Omental fat pad (tissue), 4 donors: Measurements from ENCODE around the gene SENP6. TPM values are rescaled to one million over a fixed set of nuclear protein-coding genes. Genes with fewer than 3 reads are reported as not detected.

Source experiments
- ATAC-seq: fragments of 150-250 bp; one replicate; pipeline ENCODE4 v1.9.1; 2016; ENCODE audit warnings: mild to moderate bottlenecking, moderate library complexity; ENCODE audit not compliant: low FRiP score
- DNase-seq: peaks from one replicate; pipeline ENCODE4 v3.0.0-alpha.2; 2019; ENCODE audit warnings: low spot score
- small RNA-seq: library from RNA; depleted of rRNA; stranded (forward); fragments of <200 nt; gene quantifications from one replicate; pipeline ENCODE3, GENCODE V24; 2016
- total RNA-seq, 4 donors: library from RNA; depleted of rRNA; stranded (reverse); fragments of >200 nt; gene quantifications; one replicate each; pipeline ENCODE4 v1.1.0, GENCODE V29; 2016
- TF ChIP-seq, protein P1 (sequence below), 3 donors: fragments of 450-650 bp; IDR thresholded peaks; one replicate each; pipeline ENCODE4 v1.5.1; 2016 to 2017; ENCODE audit warnings: antibody characterized with exemption in 3 of 3, mild to moderate bottlenecking in 3 of 3, moderate library complexity in 2 of 3

SENP6 gene
- total RNA-seq, 4 donors from 2014 or later, result 88.2 to 134 (median 110) TPM

GRCh38 chr6:75760320-75760719 is 158.6 kb downstream of the SENP6 start:
- TF ChIP-seq, protein P1, sequence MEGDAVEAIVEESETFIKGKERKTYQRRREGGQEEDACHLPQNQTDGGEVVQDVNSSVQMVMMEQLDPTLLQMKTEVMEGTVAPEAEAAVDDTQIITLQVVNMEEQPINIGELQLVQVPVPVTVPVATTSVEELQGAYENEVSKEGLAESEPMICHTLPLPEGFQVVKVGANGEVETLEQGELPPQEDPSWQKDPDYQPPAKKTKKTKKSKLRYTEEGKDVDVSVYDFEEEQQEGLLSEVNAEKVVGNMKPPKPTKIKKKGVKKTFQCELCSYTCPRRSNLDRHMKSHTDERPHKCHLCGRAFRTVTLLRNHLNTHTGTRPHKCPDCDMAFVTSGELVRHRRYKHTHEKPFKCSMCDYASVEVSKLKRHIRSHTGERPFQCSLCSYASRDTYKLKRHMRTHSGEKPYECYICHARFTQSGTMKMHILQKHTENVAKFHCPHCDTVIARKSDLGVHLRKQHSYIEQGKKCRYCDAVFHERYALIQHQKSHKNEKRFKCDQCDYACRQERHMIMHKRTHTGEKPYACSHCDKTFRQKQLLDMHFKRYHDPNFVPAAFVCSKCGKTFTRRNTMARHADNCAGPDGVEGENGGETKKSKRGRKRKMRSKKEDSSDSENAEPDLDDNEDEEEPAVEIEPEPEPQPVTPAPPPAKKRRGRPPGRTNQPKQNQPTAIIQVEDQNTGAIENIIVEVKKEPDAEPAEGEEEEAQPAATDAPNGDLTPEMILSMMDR (IDR thresholded peaks at IDR 0.05), result no peak
- no peak for ATAC-seq
- no peak for DNase-seq

DNA sequence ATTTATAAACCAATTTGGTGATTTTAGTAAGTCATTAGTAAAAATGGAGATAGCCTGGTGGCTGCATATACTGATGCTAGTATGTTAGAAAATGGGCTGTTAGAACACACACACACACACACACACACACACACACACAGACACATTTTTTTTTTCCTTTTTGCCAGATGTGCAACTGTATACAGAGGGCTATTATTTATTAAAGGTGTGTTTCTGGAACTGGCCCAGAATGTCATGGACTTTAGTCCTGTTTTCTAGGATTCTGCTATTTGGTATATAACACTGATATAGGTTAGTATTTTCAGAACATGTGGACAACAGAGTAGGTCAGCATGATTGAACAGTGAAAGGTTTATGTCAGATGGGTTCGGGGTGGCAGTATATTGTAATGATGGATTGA is 159.8 kb downstream of the SENP6 start:
- ATAC-seq, result no peak
- no peak for DNase-seq
- TF ChIP-seq, protein P1 (IDR thresholded peaks at IDR 0.05), result no peak

DNA sequence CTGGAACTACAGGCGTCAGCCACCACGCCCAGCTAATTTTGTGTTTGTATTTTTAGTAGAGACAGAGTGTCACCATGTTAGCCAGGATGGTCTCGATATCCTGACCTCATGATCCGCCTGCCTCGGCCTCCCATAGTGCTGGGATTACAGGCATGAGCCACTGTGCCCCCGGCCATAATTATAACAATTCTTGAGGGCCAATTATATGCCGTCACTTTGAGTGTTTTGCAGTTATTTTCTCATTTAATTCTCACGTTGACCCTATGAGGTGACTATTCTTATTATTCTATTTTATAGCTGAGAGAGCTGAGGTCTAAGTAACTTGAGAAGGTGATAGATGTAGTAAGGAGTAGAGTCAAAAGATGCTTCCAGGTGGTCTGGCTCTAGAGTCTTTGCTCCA is 160.4 kb downstream of the SENP6 start:
- no peak for ATAC-seq
- TF ChIP-seq, protein P1 (IDR thresholded peaks at IDR 0.05), result no peak
- no peak for DNase-seq

GRCh38 chr6:75766387-75766786 is 164.7 kb downstream of the SENP6 start:
- DNase-seq (no peak), ATAC-seq (no peak)
- TF ChIP-seq, protein P1 (IDR thresholded peaks at IDR 0.05), result no peak

Small RNA genes within 50 kb of the gene (small RNA-seq; reads per million reads assigned to genes)
- gene RNU6-1016P, result not detected
- gene RNU6-1338P, result not detected
- gene RNU6-155P, result not detected

Other genes with a start within 250 kb of the SENP6 start
- 10 to 100 TPM in 1 of 4 donors, 1 to 10 TPM in 3; 3.0 to 15.9 (median 5.7) TPM for gene FILIP1, start 108.1 kb upstream of the SENP6 start, total RNA-seq
- gene MYO6, start 147.4 kb downstream of the SENP6 start, total RNA-seq, result 10 to 100 TPM; 12.7 to 31.1 (median 15.6) TPM